Embryonic facial prominence (tissue), 1 donor: ENCODE data around the gene ZNF417.
"Not testable (repeated sequence)": the region's sequence is repeated elsewhere in the genome, so short reads cannot be mapped to it uniquely, and the experiment has no call there.

Experiments
- DNase-seq: peaks from one replicate; pipeline ENCODE4 v3.0.0-alpha.2; 2016; ENCODE audit errors: extremely low spot score

ZNF417 gene

GRCh38 chr19:57887195-57887941 is 29.0 kb downstream of the ZNF417 start:
- DNase-seq, result peak; percentile 13

GRCh38 chr19:57886046-57886445 is 30.3 kb downstream of the ZNF417 start:
- no peak for DNase-seq

- not testable (repeated sequence) for DNase-seq
Observed at GRCh38 chr19:57873883-57874799, 42.3 kb downstream of the ZNF417 start.

- no peak for DNase-seq
Observed at GRCh38 chr19:57872450-57872849, 43.9 kb downstream of the ZNF417 start.

GRCh38 chr19:57870225-57870624 is 46.2 kb downstream of the ZNF417 start:
- no peak for DNase-seq

- not testable (repeated sequence) for DNase-seq
Observed at GRCh38 chr19:57869655-57870054, 46.7 kb downstream of the ZNF417 start.

- DNase-seq, result no peak
Observed at GRCh38 chr19:57867868-57868492, 48.4 kb downstream of the ZNF417 start.
